GM12878 (cell line): Measurements from ENCODE around the gene CD209. TPM values are rescaled to one million over a fixed set of nuclear protein-coding genes. Genes with fewer than 3 reads are reported as not detected.

Source experiments
- ATAC-seq: fragments of 200-7000 bp; cut with Tn5 transposase; 3 replicates; pipeline ENCODE4 v1.9.1; 2020; ENCODE audit warnings: mild to moderate bottlenecking, moderate library complexity
- BruUV-seq: library from RNA; stranded (reverse); fragments of 400-500 nt; replicated peaks from 2 replicates; lab custom pipeline; 2021; lab: Mats Ljungman, UMichigan
- CTCF ChIA-PET: fragments of 300-600 bp; sonication (Branson Sonifier 250); formaldehyde crosslinking; extraction: SDS; loops from one replicate; lab custom pipeline; 2021; ENCODE audit warnings: inconsistent platforms; lab: Yijun Ruan, JAX
- POLR2A ChIA-PET: fragments of 350-600 bp; formaldehyde crosslinking; extraction: SDS; loops from one replicate; lab custom pipeline; 2021; ENCODE audit warnings: inconsistent platforms; lab: Charles Lee
- RAD21 ChIA-PET: fragments of 300-600 bp; sonication (Branson Sonifier 250); formaldehyde crosslinking; loops from one replicate; lab custom pipeline; 2023; ENCODE audit warnings: antibody characterized with exemption; ENCODE audit not compliant: unreplicated experiment; lab: Charles Lee
- SMC1A ChIA-PET: fragments of 300-600 bp; sonication (Branson Sonifier 250); formaldehyde crosslinking; loops from one replicate; lab custom pipeline; 2023; ENCODE audit not compliant: unreplicated experiment, uncharacterized antibody; lab: Charles Lee
- DNase-seq: peaks from one replicate; pipeline ENCODE4 v3.0.0-alpha.2; 2011; ENCODE audit warnings: low read depth, low spot score
- FAIRE-seq: peaks from 3 replicates; lab custom pipeline; 2011; peaks lifted over from hg19 to GRCh38; lab: Jason Lieb, UNC
- H2AFZ ChIP-seq: 2 replicates; pipeline ENCODE4 v1.6.0; 2011; ENCODE audit warnings: low read depth, low read length, control low read depth; ENCODE audit not compliant: control insufficient read depth
- H3K27ac ChIP-seq: 2 replicates; pipeline ENCODE4 v1.5.1; 2011; ENCODE audit warnings: control low read depth; ENCODE audit not compliant: control insufficient read depth, insufficient read depth
- H3K27me3 ChIP-seq, 2 experiments: replicated peaks in 1 of 2; 2 replicates each; pipeline versions ENCODE4 v1.6.0 to v1.6.1; 2011; ENCODE audit warnings: low read length in 1 of 2; ENCODE audit not compliant: control insufficient read depth in 2 of 2, insufficient read depth in 2 of 2
- H3K36me3 ChIP-seq, 2 experiments: 2 replicates each; pipeline ENCODE4 v1.5.1; 2011; ENCODE audit warnings: low read length in 1 of 2; ENCODE audit not compliant: control insufficient read depth in 2 of 2, insufficient read depth in 2 of 2
- H3K4me1 ChIP-seq: 2 replicates; pipeline ENCODE4 v1.6.1; 2011; ENCODE audit warnings: mild to moderate bottlenecking, low read length, moderate library complexity, mixed read lengths; ENCODE audit not compliant: control insufficient read depth, insufficient read depth
- H3K4me2 ChIP-seq: 2 replicates; pipeline ENCODE4 v1.6.0; 2011; ENCODE audit warnings: control low read depth; ENCODE audit not compliant: control insufficient read depth, insufficient read depth
- H3K4me3 ChIP-seq: fragments of 200-600 bp; sonication (generic); 2 replicates; pipeline ENCODE4 v1.5.1; 2016
- H3K79me2 ChIP-seq: 2 replicates; pipeline ENCODE4 v1.6.0; 2011; ENCODE audit warnings: low read length; ENCODE audit not compliant: control insufficient read depth, insufficient read depth
- H3K9ac ChIP-seq: 2 replicates; pipeline ENCODE4 v1.8.0; 2011; ENCODE audit warnings: low read length, control low read depth, mixed read lengths; ENCODE audit not compliant: control insufficient read depth, insufficient read depth
- H3K9me3 ChIP-seq: replicated peaks from 3 replicates; pipeline ENCODE4 v1.5.1; 2011; ENCODE audit warnings: mild to moderate bottlenecking, low read length; ENCODE audit not compliant: control insufficient read depth, insufficient read depth
- H4K20me1 ChIP-seq: 2 replicates; pipeline ENCODE4 v1.6.0; 2011; ENCODE audit not compliant: control insufficient read depth, insufficient read depth
- JUNB ChIP-seq: IDR thresholded peaks from 2 replicates; pipeline ENCODE4 v1.6.1; 2016; ENCODE audit warnings: antibody characterized with exemption, mild to moderate bottlenecking
- KDM1A ChIP-seq: fragments of 200-600 bp; sonication (generic); IDR thresholded peaks from 2 replicates; pipeline ENCODE4 v1.6.1; 2016; ENCODE audit warnings: borderline replicate concordance
- SMAD1 ChIP-seq: fragments of 450-650 bp; IDR thresholded peaks from 2 replicates; pipeline ENCODE4 v1.6.1; 2018; ENCODE audit warnings: mild to moderate bottlenecking, low read depth; ENCODE audit not compliant: partially characterized antibody
- SMARCA5 ChIP-seq: fragments of 450-650 bp; IDR thresholded peaks from 2 replicates; pipeline ENCODE4 v1.6.1; 2017; ENCODE audit warnings: mild to moderate bottlenecking
- ZNF217 ChIP-seq: fragments of 450-650 bp; IDR thresholded peaks from 2 replicates; pipeline ENCODE4 v1.6.1; 2017; ENCODE audit warnings: antibody characterized with exemption, mild to moderate bottlenecking
- ZNF274 ChIP-seq: IDR thresholded peaks from one replicate; pipeline ENCODE4 v1.8.0; 2011; ENCODE audit not compliant: insufficient read length, insufficient read depth
- WGBS: methylation state at CpG from one replicate; pipeline ENCODE4 v1.1.6; 2016; ENCODE audit warnings: low lambda C conversion rate; ENCODE audit not compliant: insufficient replicate concordance, insufficient coverage; ENCODE audit errors: missing lambda C conversion rate; 5-methylcytosine and 5-hydroxymethylcytosine counted together
- in situ Hi-C: fragments of 300-500 bp; cut with MboI; formaldehyde crosslinking; loops from 9 replicates; pipeline ENCODE4 v1.14.3; 2018; ENCODE audit warnings: mixed read lengths
- intact Hi-C: fragments of 100-400 bp; cut with micrococcal nuclease; formaldehyde crosslinking; loops from one replicate; pipeline ENCODE4 v1.14.2; 2022; ENCODE audit not compliant: unreplicated experiment
- polyA plus RNA-seq, 11 experiments: library from polyadenylated mRNA; depleted of rRNA in 4 of 11; unstranded in 6 of 11; stranded (reverse) in 5 of 11; fragments of >200 nt; fragmentation: Nextera tagmentation in 4 of 11; fragmentation: Illumina TruSeq in 1 of 11; extraction: Ambion mirVana in 4 of 11; extraction: Trizol in 1 of 11; gene quantifications; 1 replicate in 1 of 11; 2 replicates in 10 of 11; pipeline versions ENCODE4 v1.2.1 to v1.2.3, GENCODE V29; 2011 to 2016; ENCODE audit warnings: inconsistent platforms in 2 of 11, missing spikeins in 2 of 11, low read depth in 1 of 11
- total RNA-seq, 4 experiments: library from RNA; depleted of rRNA in 3 of 4; stranded (reverse); fragments of >200 nt in 3 of 4; fragmentation: Illumina TruSeq in 1 of 4; extraction: Trizol in 1 of 4; gene quantifications; 2 replicates each; pipeline versions ENCODE4 v1.2.1 to v1.2.3, GENCODE V29; 2013 to 2021
- TF ChIP-seq, protein P1 (sequence below): IDR thresholded peaks from 2 replicates; pipeline ENCODE4 v1.6.1; 2012; ENCODE audit warnings: low read depth, low read length, improper control_type of control experiment
- TF ChIP-seq, protein P2 (sequence below): fragments of 450-650 bp; formaldehyde crosslinking; IDR thresholded peaks from 2 replicates; pipeline ENCODE4 v1.5.0; 2022; ENCODE audit warnings: mild to moderate bottlenecking, missing genetic modification characterization

The CD209 gene
- total and polyA plus RNA-seq, 10 of the 15 experiments (the other 5 are each of a cell fraction or from before 2014, with no cell fraction given), result 0.04 to 0.21 (median 0.10) TPM; not detected in 3

DNA sequence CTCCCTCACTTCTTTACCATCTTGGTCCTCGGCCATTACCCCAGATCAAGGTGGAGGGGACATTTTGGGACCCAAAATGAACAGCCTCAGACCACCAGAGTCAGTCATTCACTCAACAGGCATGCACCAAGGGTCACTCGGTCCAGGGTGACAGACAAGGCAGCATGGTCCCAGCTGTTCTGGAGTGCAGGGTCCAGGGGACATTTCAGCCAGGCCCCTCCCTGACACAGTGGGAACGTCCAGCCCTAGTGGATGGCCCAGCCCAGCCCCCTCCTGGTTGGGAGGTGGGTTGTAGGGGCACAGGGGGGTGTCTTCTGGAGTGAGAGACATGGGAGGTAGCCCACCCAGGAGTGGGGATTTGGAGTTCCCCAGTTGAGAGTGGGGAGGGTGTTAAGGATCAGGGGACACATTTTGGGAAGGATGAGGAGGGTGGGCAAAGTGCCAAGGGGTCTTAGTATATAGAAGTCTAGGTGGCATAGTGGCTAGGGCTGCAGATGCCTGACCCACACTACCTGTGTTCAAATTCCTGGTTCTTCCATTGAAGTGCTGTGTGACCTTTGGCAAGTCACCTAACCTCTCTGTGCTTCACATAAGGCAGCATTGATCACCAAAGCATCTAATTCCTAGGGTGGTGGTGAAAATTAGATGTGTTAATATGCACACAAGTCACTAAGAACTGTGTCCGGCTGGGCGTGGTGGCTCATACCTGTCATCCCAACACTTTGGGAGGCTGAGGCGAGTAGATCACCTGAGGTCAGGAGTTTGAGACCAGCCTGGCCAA, 42.9 kb downstream of the CD209 start:
- Histone ChIP-seq H3K4me3 (no peak overlapping the region), H2AFZ (no peak overlapping the region), H3K4me2 (no peak overlapping the region; the same call in 1 of the 2 replicates), H3K4me1 (peaks cover 78% of the 10 kb centered on the region), H3K27me3 (no peaks in the 10 kb centered on the region), H3K36me3 (no peaks in the 10 kb centered on the region), H3K79me2 (peaks cover 21% of the 10 kb centered on the region), H3K27ac (peak overlapping the region; percentile 99), H3K9me3 (no peaks in the 10 kb centered on the region; the same call in 2 of the 3 replicates), H4K20me1 (no peaks in the 10 kb centered on the region), H3K9ac (no peak overlapping the region)
- no peak for DNase-seq
- no peak for FAIRE-seq
- ChIA-PET POLR2A (no interaction called here), CTCF (interaction anchor here (0.7 to 1.2 kb wide), 2 partner anchors 16 to 94 kb away, joined by 3 read pairs; no protein-coding TSS in a partner anchor), RAD21 (interaction anchor here (2.4 kb wide), 1 partner anchor 18 kb away, joined by 7 read pairs; no protein-coding TSS in a partner anchor), SMC1A (interaction anchor here (1.1 kb wide), 1 partner anchor 95 kb away, joined by 3 read pairs; no protein-coding TSS in a partner anchor)
- intact Hi-C loops, result loop anchor here (5.0 to 10.0 kb wide), 2 partner anchors 103 to 490 kb away; no protein-coding TSS in a partner anchor
- 89% methylated on average over 6 of the region's 6 CpGs for WGBS
- ATAC-seq, result no peak
- TF ChIP-seq KDM1A (peak; percentile 35; the same call in 1 of the 2 replicates), ZNF217 (peak; percentile 66), JUNB (no peak), ZNF274 (no peak), SMAD1 (no peak), SMARCA5 (peak; percentile 90)
- TF ChIP-seq, protein P1, sequence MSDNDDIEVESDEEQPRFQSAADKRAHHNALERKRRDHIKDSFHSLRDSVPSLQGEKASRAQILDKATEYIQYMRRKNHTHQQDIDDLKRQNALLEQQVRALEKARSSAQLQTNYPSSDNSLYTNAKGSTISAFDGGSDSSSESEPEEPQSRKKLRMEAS, result no peak
- TF ChIP-seq, protein P2, sequence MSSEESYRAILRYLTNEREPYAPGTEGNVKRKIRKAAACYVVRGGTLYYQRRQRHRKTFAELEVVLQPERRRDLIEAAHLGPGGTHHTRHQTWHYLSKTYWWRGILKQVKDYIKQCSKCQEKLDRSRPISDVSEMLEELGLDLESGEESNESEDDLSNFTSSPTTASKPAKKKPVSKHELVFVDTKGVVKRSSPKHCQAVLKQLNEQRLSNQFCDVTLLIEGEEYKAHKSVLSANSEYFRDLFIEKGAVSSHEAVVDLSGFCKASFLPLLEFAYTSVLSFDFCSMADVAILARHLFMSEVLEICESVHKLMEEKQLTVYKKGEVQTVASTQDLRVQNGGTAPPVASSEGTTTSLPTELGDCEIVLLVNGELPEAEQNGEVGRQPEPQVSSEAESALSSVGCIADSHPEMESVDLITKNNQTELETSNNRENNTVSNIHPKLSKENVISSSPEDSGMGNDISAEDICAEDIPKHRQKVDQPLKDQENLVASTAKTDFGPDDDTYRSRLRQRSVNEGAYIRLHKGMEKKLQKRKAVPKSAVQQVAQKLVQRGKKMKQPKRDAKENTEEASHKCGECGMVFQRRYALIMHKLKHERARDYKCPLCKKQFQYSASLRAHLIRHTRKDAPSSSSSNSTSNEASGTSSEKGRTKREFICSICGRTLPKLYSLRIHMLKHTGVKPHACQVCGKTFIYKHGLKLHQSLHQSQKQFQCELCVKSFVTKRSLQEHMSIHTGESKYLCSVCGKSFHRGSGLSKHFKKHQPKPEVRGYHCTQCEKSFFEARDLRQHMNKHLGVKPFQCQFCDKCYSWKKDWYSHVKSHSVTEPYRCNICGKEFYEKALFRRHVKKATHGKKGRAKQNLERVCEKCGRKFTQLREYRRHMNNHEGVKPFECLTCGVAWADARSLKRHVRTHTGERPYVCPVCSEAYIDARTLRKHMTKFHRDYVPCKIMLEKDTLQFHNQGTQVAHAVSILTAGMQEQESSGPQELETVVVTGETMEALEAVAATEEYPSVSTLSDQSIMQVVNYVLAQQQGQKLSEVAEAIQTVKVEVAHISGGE (CRISPR knock-in tag), result no peak
- in situ Hi-C loops, result loop anchor here (10.0 kb wide), 2 partner anchors 520 to 1180 kb away; no protein-coding TSS in a partner anchor
- no TSS peak for BruUV-seq
